ENCODE data around the gene VKORC1L1.
"Not testable (repeated sequence)": the region's sequence is repeated elsewhere in the genome, so short reads cannot be mapped to it uniquely, and the experiment has no call there.

VKORC1L1 gene

DNA sequence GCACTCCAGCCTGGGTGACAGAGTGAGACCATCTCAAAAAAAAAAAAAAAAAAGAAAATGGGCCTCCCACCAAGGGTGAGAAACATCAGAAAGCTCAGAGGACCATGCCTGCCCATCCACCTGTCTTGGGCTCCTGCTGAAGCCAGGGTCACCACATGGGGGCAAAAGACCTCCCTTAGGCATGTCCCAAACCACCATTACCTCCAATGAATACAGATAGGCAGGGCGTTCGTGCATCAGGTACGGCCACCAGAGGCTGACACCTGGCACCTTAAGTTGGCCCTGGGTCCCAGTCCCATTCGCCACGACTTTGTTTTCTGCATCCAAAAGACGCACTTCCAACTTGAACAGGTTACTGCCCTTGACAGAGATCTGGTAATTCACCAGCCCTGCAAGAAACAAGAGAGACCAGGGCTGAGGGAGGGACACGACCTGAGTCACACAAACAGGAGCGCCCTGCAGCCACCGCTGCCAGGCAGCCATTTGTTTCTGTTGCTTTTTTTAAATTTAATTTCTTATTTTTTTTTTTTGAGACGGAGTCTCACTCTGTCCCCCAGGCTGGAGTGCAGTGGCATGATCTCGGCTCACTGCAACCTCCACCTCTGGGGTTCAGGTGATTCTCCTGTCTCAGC lies 103.1 kb downstream of the VKORC1L1 start:
- in situ Hi-C loops (cut with MboI; ENCODE audit: low sequenced_read_pairs) = no loop called here

- in situ Hi-C loops (cut with MboI; ENCODE audit: low sequenced_read_pairs) = no loop called here
Measured at GRCh38 chr7:65976659-65977196, 103.9 kb downstream of the VKORC1L1 start.

GRCh38 chr7:65978891-65979582 lies 106.2 kb downstream of the VKORC1L1 start:
- in situ Hi-C loops (cut with MboI; ENCODE audit: low sequenced_read_pairs) = no loop called here

- in situ Hi-C loops (cut with MboI; ENCODE audit: low sequenced_read_pairs) = no loop called here
Measured at GRCh38 chr7:65979583-65980477, 107.0 kb downstream of the VKORC1L1 start.

- in situ Hi-C loops (cut with MboI; ENCODE audit: low sequenced_read_pairs) = no loop called here
Measured at GRCh38 chr7:65980478-65981250, 107.8 kb downstream of the VKORC1L1 start.

DNA sequence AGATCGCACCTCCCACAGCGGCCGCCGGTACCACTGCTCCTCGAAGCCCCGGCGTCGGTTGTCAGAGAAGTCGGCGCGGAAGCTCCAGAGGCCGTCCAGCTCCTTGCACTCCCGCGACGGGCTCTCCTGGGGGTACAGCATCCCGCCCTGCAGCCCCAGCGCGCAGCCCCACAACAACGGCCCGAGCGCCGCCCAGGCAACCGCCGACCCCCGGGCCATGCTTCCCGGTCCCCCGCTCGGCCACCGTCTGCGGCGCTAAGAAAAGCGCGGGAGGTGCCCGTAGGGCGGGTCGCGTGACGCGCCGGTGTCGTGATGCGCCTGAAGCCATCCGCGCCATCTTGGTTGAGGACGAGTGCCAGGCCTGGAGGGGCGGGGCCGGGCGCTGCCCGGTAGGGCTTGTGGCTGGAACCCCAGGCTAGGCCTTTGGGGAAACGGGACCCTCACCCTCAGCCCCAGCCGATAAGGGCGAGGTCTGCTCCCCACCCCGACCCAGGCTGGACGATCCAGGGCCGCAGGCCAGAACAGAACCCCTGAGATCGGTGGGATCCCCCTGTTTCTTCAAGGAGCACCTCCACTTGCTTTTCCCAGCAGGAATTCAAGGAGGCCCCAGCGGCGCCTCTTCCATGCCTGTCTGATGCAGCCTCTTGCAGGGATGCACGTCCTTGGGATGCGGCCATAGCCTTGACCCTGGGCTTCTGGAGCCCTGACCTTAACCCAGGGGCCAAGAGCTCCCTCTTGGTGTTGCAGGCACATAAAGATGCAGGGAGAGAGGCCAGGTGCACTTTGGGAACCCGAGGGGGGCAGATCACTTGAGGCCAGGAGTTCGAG lies 109.3 kb downstream of the VKORC1L1 start, which contains the start of gene GUSB:
Gene GUSB, minus strand, starts transcription at position 249 of the 828 bp plus-strand sequence. Its CDS starts 30 bp downstream, at position 219.
- in situ Hi-C loops (cut with MboI; ENCODE audit: low sequenced_read_pairs) = no loop called here

DNA sequence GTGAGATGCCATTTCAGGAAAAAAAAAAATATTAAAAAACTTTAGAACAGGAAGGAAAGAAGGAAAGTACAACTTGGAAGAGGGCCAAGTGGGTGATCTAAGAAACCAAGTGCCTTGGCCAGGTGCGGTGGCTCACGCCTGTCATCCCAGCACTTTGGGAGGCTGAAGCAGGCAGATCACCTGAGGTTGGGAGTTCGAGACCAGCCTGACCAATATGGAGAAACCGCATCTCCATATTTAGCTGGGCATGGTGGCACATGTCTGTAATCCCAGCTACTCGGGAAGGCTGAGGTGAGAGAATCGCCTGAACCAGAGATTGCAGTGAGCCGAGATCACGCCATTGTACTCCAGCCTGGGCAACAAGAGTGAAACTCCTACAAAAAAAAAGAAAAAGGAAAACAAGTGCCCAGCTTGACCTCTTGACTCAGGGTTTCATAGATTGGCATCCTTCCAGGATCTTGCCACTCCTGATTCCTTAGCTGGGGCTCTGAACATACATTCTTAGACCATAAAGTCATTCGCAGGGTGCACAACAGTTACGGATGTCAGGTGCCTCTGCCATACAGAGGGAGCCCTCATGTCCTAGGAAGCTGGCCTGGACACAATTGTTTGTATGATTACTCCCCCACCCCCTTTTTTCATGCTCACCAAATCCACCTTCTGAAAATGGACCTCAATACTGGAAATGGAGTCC lies 111.2 kb downstream of the VKORC1L1 start:
- in situ Hi-C loops (cut with MboI; ENCODE audit: low sequenced_read_pairs) = no loop called here

GRCh38 chr7:65988084-65988483 lies 115.2 kb downstream of the VKORC1L1 start:
- in situ Hi-C loops (cut with MboI; ENCODE audit: low sequenced_read_pairs) = no loop called here

DNA sequence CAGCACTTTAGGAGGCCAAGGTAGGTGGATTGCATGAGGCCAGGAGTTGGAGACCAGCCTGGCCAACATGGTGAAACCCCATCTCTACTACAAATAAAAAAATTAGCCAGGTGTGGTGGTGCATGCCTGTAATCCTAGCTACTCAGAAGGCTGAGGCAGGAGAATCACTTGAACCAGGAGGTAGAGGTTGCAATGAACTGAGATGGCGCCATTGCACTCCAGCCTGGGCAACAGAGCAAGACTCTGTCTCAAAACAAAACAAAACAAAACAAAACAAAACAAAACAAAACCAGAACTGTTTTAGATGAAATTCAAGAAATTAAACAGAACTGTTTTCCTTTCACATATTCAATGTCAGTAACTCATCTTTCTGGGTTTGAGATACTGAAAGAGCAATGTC lies 115.6 kb downstream of the VKORC1L1 start:
- in situ Hi-C loops (cut with MboI; ENCODE audit: low sequenced_read_pairs) = not testable (repeated sequence)

DNA sequence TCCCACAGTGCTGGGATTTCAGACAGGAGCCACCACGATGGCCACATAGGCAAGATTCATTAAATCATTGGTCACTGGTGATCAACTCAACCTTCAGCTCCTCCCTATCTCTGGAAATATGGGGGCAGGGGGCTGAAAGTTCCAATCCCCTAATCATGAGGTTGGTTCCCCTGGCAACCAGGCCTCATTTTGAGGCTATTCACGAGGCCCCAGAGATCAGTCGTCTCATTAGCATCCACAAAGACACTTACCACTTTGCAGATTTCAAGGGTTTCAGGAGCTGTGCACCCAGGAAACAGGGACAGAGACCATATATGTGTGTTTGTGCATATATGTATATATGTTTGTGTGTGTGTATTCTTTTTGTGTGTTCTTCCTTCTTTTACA lies 116.8 kb downstream of the VKORC1L1 start:
- in situ Hi-C loops (cut with MboI; ENCODE audit: low sequenced_read_pairs) = no loop called here

DNA sequence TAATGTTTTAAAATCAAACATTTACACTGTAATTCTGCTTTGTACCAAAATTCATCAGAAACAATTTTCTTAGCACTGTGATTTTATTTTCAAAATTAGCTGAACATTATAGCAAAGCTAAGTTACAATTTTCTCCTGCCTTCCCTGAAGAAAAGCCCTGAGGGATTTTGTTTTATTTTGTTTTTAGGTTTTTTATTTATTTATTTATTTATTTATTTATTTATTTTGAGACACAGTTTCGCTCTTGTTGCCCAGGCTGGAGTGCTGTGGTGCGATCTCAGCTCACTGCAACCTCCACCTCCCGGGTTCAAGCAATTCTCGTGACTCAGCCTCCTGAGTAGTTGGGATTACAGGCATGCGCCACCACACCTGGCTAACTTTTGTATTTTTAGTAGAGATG lies 119.0 kb downstream of the VKORC1L1 start:
- in situ Hi-C loops (cut with MboI; ENCODE audit: low sequenced_read_pairs) = not testable (repeated sequence)

DNA sequence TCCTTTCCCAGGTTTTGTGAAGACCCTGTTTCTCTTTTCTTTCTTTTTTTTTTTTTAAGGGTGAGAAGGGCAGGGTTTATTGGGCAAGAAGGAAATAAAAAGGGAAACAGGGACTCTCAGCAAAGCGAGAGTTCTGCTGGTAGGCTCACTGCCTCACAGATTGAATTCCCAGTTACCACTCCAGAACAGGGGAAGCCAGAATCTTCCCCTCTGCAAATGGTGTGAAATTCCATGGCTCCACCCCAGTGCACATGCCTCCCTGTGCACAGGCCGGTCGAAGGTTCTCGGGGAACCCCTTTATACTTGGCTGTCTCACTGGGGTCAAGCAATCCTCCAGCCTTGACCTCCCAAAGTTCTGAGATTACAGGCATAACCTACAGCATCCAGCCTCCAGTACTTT lies 119.7 kb downstream of the VKORC1L1 start:
- in situ Hi-C loops (cut with MboI; ENCODE audit: low sequenced_read_pairs) = no loop called here

GRCh38 chr7:65994984-65995383 lies 122.1 kb downstream of the VKORC1L1 start:
- in situ Hi-C loops (cut with MboI; ENCODE audit: low sequenced_read_pairs) = not testable (repeated sequence)

DNA sequence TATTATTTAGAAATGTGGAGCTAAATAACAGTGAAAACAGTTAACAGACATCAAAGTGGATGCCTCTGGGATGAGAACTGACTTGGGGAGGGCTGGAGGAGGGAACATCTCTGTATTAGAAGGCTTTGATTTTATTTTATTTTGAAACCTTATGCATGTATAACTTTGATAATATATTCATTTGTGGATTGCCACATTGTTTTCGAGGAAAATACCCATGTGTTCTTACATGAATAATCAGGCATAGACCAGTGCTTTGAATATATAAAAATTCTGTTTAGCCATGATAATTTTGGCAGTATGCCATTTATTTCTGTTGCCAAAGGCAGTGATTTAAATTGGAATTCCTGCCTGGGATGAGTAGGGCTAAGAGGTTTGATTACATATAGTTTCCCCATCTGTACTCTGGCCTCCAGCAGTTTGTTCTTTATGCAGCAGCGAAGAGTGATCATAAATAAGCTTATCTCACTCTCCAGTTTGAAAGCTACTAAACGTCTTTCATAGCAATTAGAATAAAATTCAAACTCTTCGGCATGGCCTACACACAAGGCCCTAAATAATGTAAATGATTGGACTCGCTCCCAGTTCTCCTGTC lies 128.0 kb downstream of the VKORC1L1 start:
- in situ Hi-C loops (cut with MboI; ENCODE audit: low sequenced_read_pairs) = not testable (repeated sequence)

GRCh38 chr7:66005115-66005671 lies 132.3 kb downstream of the VKORC1L1 start:
- in situ Hi-C loops (cut with MboI; ENCODE audit: low sequenced_read_pairs) = not testable (repeated sequence)

DNA sequence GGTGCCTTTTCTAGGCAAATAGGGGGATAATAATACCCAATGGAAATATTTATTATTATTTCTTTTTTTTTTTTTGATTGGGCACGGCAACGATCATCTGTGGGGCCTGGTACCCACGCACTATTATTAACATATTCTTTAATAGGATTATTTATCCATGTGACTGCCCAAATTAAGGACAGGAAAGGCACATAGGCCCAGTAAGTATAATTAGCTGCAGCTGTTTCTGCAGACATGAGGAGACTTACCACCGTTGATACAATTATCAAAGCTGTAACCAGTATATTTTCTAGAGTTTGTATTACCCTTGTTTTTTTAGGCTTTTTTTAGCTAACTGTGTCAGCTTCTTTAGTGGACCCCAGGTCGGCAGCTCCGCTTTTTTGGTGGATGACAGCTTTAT lies 134.4 kb downstream of the VKORC1L1 start:
- in situ Hi-C loops (cut with MboI; ENCODE audit: low sequenced_read_pairs) = no loop called here
